ENCODE results near the gene FCGR2B.

DNA sequence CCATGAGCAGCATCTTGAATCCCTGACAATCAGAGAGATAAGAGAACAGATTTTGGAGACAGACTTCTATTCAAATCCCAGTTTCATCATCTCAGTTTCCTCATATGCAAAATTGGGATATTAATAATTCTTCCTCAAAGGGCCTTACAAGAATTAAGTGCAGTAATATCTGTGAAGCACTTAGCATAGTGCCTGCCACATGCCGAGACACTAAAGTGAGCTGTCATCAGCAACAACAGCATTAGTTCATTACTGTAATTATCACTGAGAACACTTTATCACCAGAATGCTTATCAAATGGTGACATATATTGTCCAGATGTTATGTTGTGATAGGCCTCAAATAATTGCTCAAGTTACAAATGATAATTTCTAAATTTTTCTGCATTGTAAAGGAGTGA, 57.5 kb downstream of the FCGR2B start:
- TF ChIP-seq, protein P1, sequence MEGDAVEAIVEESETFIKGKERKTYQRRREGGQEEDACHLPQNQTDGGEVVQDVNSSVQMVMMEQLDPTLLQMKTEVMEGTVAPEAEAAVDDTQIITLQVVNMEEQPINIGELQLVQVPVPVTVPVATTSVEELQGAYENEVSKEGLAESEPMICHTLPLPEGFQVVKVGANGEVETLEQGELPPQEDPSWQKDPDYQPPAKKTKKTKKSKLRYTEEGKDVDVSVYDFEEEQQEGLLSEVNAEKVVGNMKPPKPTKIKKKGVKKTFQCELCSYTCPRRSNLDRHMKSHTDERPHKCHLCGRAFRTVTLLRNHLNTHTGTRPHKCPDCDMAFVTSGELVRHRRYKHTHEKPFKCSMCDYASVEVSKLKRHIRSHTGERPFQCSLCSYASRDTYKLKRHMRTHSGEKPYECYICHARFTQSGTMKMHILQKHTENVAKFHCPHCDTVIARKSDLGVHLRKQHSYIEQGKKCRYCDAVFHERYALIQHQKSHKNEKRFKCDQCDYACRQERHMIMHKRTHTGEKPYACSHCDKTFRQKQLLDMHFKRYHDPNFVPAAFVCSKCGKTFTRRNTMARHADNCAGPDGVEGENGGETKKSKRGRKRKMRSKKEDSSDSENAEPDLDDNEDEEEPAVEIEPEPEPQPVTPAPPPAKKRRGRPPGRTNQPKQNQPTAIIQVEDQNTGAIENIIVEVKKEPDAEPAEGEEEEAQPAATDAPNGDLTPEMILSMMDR (IDR thresholded peaks at IDR 0.05; ENCODE audit: extremely low read depth in 1 of 2, insufficient read depth in 1 of 2, low read depth in 1 of 2, low read length in 2 of 2), result no peak
- TF ChIP-seq GATA2 (IDR thresholded peaks at IDR 0.05; ENCODE audit: insufficient read depth, insufficient read length, low read depth, low read length), result no peak
- TF ChIP-seq POLR2A (IDR thresholded peaks at IDR 0.05; ENCODE audit: low read depth, low read length), result no peak
- no peak for TF ChIP-seq FOS (IDR thresholded peaks at IDR 0.05; ENCODE audit: borderline replicate concordance, insufficient read depth, low read length)
- no peak for TF ChIP-seq POLR2AphosphoS5 (IDR thresholded peaks at IDR 0.05; ENCODE audit: insufficient read depth, low read depth, low read length)

All from endothelial cell of umbilical vein (primary cell).